Measurements from ENCODE around the gene LACC1.

Gene LACC1

GRCh38 chr13:43879755-43880181, at the start of gene LACC1:
TSS of gene LACC1 (plus strand) at chr13:43879904. CDS start at chr13:43880986, 1,082 bp downstream.
- peak; percentile 13 for DNase-seq (ENCODE audit: low spot score)

- peak; percentile 74 for DNase-seq (ENCODE audit: low spot score)
Observed at GRCh38 chr13:43830497-43830881, 49.2 kb upstream of the LACC1 start.

- no peak for DNase-seq (ENCODE audit: low spot score)
Observed at GRCh38 chr13:43831088-43831487, 48.6 kb upstream of the LACC1 start.

GRCh38 chr13:43835701-43836100, 44.0 kb upstream of the LACC1 start:
- no peak for DNase-seq (ENCODE audit: low spot score)

GRCh38 chr13:43838909-43839308, 40.8 kb upstream of the LACC1 start:
- DNase-seq (ENCODE audit: low spot score), result peak; percentile 74

GRCh38 chr13:43846496-43847158, 33.1 kb upstream of the LACC1 start:
- DNase-seq (ENCODE audit: low spot score), result peak; percentile 55

GRCh38 chr13:43848001-43848649, 31.6 kb upstream of the LACC1 start:
- peak; percentile 50 for DNase-seq (ENCODE audit: low spot score)

GRCh38 chr13:43850873-43851272, 28.8 kb upstream of the LACC1 start:
- no peak for DNase-seq (ENCODE audit: low spot score)

- no peak for DNase-seq (ENCODE audit: low spot score)
Observed at GRCh38 chr13:43852923-43853404, 26.7 kb upstream of the LACC1 start.

GRCh38 chr13:43861863-43862262, 17.8 kb upstream of the LACC1 start:
- no peak for DNase-seq (ENCODE audit: low spot score)

GRCh38 chr13:43864921-43865320, 14.8 kb upstream of the LACC1 start:
- no peak for DNase-seq (ENCODE audit: low spot score)

GRCh38 chr13:43865892-43866291, 13.8 kb upstream of the LACC1 start:
- peak; percentile 44 for DNase-seq (ENCODE audit: low spot score)

- DNase-seq (ENCODE audit: low spot score), result no peak
Observed at GRCh38 chr13:43872181-43872580, 7.5 kb upstream of the LACC1 start.

- DNase-seq (ENCODE audit: low spot score), result peak; percentile 16
Observed at GRCh38 chr13:43874504-43875092, 5.1 kb upstream of the LACC1 start.

- DNase-seq (ENCODE audit: low spot score), result no peak
Observed at GRCh38 chr13:43876366-43876765, 3.3 kb upstream of the LACC1 start.

GRCh38 chr13:43877326-43877725, 2.4 kb upstream of the LACC1 start:
- no peak for DNase-seq (ENCODE audit: low spot score)

- DNase-seq (ENCODE audit: low spot score), result no peak
Observed at GRCh38 chr13:43877766-43878165, 1.9 kb upstream of the LACC1 start.

- peak; percentile 87 for DNase-seq (ENCODE audit: low spot score)
Observed at GRCh38 chr13:43878892-43879754, 581 bp upstream of the LACC1 start, which contains the start of gene CCDC122. TSS of gene CCDC122 (minus strand) at chr13:43879740. CDS start at chr13:43869376, 10,364 bp downstream.

GRCh38 chr13:43880214-43880855, 631 bp downstream of the LACC1 start:
- no peak for DNase-seq (ENCODE audit: low spot score)

GRCh38 chr13:43880926-43881325, 1.2 kb downstream of the LACC1 start:
- no peak for DNase-seq (ENCODE audit: low spot score)

GRCh38 chr13:43881580-43881979, 1.9 kb downstream of the LACC1 start:
- no peak for DNase-seq (ENCODE audit: low spot score)

GRCh38 chr13:43883631-43884030, 3.9 kb downstream of the LACC1 start:
- DNase-seq (ENCODE audit: low spot score), result peak; percentile 16

All from AG08395 (cell line).